Osteocyte (in vitro differentiated cells): ENCODE data around the gene SLC38A3. TPM values are rescaled to one million over a fixed set of nuclear protein-coding genes. Genes with fewer than 3 reads are reported as not detected.
"Not testable (repeated sequence)": the region's sequence is repeated elsewhere in the genome, so short reads cannot be mapped to it uniquely, and the experiment has no call there.

ENCODE experiments used
- DNase-seq: peaks from one replicate; pipeline ENCODE4 v3.0.0; 2021; ENCODE audit warnings: mixed read lengths; ENCODE audit not compliant: unreplicated experiment; ENCODE audit errors: extremely low spot score
- H3K27ac Mint-ChIP-seq: one replicate; pipeline ENCODE4 v1.8.0; 2021; ENCODE audit warnings: mild to moderate bottlenecking, mixed read lengths; ENCODE audit not compliant: unreplicated experiment
- H3K27me3 Mint-ChIP-seq: one replicate; pipeline ENCODE4 v1.8.0; 2021; ENCODE audit warnings: mixed read lengths; ENCODE audit not compliant: unreplicated experiment
- H3K36me3 Mint-ChIP-seq: one replicate; pipeline ENCODE4 v1.8.0; 2021; ENCODE audit warnings: mixed read lengths; ENCODE audit not compliant: unreplicated experiment
- H3K4me1 Mint-ChIP-seq: one replicate; pipeline ENCODE4 v1.8.0; 2021; ENCODE audit warnings: mixed read lengths; ENCODE audit not compliant: unreplicated experiment
- H3K4me3 Mint-ChIP-seq: one replicate; pipeline ENCODE4 v1.8.0; 2021; ENCODE audit warnings: mild to moderate bottlenecking, moderate library complexity, mixed read lengths; ENCODE audit not compliant: unreplicated experiment
- H3K9me3 Mint-ChIP-seq: one replicate; pipeline ENCODE4 v1.8.0; 2021; ENCODE audit warnings: mixed read lengths; ENCODE audit not compliant: unreplicated experiment
- total RNA-seq: library from RNA; stranded (reverse); gene quantifications from 2 replicates; pipeline ENCODE4 v1.2.1, GENCODE V29; 2021
- TF ChIP-seq, protein P1 (sequence below): fragments of 200-600 bp; sonication (generic); IDR thresholded peaks from 2 replicates; pipeline ENCODE4 v1.5.0; 2021; ENCODE audit warnings: antibody characterized with exemption, mild to moderate bottlenecking, moderate library complexity

SLC38A3 gene
- total RNA-seq, 1 donor from 2014 or later: 3.9 TPM

DNA sequence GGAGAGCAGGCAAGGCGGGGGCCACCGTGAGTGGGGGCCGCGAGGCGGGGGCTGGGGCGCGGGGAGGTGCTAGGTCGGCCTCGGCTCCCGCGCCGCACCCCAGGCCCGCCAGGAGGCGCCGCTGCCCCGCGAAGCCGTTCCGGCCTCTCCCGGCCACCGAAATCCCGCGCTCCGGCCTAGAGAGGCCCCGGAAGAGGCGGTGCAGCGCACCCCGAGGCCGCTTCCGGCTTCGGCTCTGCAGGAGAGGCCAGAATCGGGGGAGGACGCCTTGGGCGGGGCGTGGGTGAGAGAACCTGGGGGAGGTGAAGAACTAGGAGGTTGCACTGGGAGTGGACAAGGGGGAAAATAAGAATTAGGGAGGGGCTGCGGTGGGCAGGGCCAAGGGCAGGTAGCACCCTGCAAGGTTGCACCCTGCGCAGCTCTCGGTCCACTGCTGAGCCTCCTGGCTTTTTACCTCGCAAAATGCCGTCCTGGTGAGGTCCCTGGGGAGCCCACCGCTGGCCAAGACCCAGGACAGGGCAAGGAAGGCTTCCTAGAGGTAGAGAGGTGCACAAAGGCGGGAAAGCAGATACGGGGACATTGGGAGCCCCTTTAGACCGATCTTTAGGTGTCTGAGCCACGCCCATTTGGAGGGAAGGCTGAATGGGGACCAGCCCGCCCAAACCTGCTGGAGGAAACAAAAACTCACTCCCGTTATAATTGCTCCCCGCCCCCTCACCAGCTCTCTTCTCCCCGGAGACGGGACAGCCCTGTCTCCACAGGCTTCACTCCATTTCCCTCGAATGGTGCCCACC is 22.5 kb downstream of the SLC38A3 start:
- peaks cover 27% of the 10 kb centered on the region for H3K4me1 Mint-ChIP-seq
- H3K27me3 Mint-ChIP-seq: peaks cover 7% of the 10 kb centered on the region
- TF ChIP-seq, protein P1, sequence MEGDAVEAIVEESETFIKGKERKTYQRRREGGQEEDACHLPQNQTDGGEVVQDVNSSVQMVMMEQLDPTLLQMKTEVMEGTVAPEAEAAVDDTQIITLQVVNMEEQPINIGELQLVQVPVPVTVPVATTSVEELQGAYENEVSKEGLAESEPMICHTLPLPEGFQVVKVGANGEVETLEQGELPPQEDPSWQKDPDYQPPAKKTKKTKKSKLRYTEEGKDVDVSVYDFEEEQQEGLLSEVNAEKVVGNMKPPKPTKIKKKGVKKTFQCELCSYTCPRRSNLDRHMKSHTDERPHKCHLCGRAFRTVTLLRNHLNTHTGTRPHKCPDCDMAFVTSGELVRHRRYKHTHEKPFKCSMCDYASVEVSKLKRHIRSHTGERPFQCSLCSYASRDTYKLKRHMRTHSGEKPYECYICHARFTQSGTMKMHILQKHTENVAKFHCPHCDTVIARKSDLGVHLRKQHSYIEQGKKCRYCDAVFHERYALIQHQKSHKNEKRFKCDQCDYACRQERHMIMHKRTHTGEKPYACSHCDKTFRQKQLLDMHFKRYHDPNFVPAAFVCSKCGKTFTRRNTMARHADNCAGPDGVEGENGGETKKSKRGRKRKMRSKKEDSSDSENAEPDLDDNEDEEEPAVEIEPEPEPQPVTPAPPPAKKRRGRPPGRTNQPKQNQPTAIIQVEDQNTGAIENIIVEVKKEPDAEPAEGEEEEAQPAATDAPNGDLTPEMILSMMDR: peak; percentile 95
- H3K27ac Mint-ChIP-seq: peak overlapping the region; percentile 72
- H3K9me3 Mint-ChIP-seq: no peaks in the 10 kb centered on the region
- H3K4me3 Mint-ChIP-seq: peak overlapping the region; percentile 92
- no peaks in the 10 kb centered on the region for H3K36me3 Mint-ChIP-seq
- peak; percentile 96 for DNase-seq

DNA sequence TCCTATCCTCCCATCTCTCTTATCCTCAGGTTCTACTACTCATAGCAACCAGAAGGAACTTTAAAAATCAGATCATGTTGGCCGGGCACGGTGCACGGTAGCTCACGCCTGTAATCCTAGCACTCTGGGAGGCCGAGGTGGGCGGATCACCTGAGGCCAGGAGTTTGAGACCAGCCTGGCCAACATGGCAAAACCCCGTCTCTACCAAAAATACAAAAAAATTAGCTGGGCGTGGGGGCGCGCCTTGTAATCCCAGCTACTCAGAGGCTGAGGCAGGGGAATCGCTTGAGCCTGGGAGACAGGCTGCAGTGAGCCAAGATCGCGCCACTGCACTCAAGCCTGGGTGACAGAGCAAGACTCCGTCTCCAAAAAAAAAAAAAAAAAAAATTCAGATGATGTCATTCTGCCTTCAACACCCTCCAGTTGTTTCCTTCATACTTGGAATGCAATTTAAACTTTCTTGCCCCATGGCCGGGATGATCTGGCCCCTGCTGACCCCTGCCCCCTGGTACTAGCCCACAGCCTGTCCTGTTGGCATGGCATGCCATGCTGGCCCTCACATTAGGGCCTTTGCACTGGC is 23.2 kb downstream of the SLC38A3 start:
- not testable (repeated sequence) for H3K9me3 Mint-ChIP-seq, DNase-seq, H3K27me3 Mint-ChIP-seq, H3K36me3 Mint-ChIP-seq
- Mint-ChIP-seq H3K4me3 (peak overlapping the region; percentile 92), H3K27ac (peak overlapping the region; percentile 72), H3K4me1 (peaks cover 27% of the 10 kb centered on the region)

DNA sequence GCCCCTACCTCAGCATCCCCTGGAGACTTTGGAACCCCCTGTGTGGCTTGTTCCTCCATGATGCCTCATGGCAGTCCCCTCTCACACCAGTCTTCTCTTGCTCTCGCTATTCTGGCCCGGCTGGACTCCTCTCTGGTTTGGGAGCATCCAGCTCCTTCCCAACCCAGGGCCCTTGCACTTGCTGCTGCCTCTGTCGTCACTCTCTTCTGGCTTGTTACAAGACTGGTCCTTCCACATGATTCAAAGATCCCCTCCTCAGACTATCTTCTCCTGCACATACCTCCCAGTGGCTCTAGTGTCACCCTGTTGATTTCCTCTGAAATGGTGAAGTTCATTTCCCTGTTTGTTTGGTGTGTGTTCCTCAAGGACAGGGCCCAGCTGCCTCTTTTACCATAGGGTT is 24.4 kb downstream of the SLC38A3 start:
- no peak overlapping the region for H3K27ac Mint-ChIP-seq
- TF ChIP-seq, protein P1: no peak
- no peaks in the 10 kb centered on the region for H3K36me3 Mint-ChIP-seq
- no peak for DNase-seq
- H3K9me3 Mint-ChIP-seq: no peaks in the 10 kb centered on the region
- peaks cover 27% of the 10 kb centered on the region for H3K4me1 Mint-ChIP-seq
- H3K4me3 Mint-ChIP-seq: no peak overlapping the region
- peaks cover 4% of the 10 kb centered on the region for H3K27me3 Mint-ChIP-seq

DNA sequence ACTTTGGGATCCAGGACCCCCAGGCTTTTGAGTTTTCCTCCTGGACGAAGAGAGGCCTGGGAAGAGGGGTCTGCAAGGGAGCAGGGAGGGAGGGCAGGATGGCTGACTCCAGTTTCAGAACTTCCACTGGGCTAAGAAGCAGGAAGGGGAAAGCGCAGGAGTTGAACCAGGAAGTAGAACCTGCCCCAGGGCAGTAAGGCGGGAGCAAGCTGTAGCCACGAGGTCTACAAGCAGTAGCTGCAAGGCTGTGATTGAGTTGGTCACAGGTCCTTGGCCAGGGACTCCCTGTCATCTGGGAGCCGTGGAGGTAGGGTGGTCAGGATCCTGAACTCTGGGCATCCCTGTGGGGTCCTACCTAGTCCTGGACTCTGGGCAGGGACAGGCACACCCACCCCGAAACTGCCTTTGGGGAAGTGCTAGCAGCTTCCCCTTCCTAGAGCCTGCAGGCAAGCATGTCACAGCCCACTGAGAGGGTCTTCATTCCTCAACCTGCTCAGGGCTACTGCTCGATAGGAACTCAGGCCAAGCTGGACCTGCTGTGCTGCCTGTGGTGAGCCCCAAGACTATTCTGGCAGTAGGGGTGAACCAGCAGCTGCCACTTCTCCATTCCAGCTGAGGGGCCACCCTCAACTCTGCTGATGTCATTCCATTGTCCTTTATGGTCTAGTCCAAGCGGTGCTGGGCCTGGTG is 25.2 kb downstream of the SLC38A3 start:
- TF ChIP-seq, protein P1: no peak
- DNase-seq: no peak
- Mint-ChIP-seq H3K9me3 (no peaks in the 10 kb centered on the region), H3K27me3 (no peaks in the 10 kb centered on the region), H3K4me1 (peaks cover 27% of the 10 kb centered on the region), H3K4me3 (no peak overlapping the region), H3K36me3 (no peaks in the 10 kb centered on the region), H3K27ac (no peak overlapping the region)

DNA sequence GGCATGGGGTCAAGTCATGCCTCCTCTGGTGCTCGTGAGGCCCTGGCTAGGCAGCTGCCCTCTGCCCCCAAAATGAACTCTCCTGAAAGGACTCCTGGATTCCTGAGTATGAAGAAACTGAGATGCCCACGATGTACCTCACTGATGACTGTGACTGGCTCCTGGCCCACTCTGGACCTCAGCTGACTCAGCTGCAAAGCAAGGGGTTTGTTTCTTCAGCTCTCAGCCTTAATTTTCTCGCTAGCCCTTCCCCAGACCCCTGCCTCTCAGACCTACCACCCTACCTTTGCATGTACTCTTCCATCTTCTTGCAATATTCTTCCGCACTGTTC is 25.7 kb downstream of the SLC38A3 start:
- Mint-ChIP-seq H3K9me3 (no peaks in the 10 kb centered on the region), H3K4me1 (peaks cover 31% of the 10 kb centered on the region), H3K27me3 (no peaks in the 10 kb centered on the region), H3K27ac (no peak overlapping the region), H3K4me3 (no peak overlapping the region), H3K36me3 (no peaks in the 10 kb centered on the region)
- no peak for DNase-seq
- TF ChIP-seq, protein P1: no peak
